ENCODE measurements around the gene KRT86.
"Not testable (repeated sequence)": the region's sequence is repeated elsewhere in the genome, so short reads cannot be mapped to it uniquely, and the experiment has no call there.

Gene KRT86

DNA sequence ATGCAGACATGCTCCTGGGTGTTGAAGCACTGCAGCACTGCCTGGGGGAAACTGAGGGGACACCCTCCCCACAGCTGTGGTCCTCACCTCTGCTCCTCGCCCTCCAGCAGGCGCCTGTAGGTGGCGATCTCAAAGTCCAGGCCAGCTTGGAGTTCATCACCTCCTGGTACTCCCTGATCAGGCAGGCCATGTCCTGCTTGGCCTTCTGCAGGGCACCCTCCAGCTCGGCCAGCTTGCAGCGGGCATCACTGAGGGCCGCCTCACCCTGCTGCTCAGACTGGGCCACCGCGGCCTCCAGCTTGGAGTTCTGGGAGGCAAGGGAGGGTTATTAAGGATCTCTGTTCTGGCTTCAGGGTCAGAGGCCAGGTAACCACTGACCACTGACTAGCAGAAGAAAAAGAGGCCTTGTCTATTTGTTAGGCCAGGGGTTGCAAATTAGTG, 22.2 kb upstream of the KRT86 start:
- DNase-seq: not testable (repeated sequence)

DNA sequence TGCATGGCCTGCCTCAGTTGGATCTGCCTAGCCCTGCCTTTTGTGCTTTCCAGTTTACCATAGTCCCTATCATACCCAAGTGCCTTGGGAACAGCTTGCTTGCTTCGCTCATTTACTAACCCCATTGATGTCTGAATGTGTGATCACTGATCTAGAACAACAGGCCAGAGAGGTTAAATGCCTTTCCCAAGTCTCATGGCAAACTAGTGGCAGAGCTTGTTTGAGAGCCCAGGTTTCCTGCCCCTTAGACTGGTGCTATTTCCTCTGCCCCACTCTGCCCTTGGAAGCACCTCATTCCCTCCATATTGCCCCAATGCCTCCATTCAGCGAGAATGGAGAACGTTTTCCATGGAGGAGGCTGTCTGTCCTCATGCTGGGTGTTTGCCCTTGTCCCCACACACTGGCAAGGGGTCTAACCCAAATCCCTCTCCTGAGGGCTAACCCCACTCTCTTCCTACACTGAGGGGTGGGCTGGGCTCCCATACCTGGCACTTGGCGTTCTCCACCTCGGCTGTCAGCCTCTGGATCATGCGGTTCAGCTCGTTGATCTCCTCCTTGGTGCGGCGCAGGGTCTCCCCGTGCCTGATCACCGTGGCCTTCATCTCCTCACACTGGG, 21.6 kb upstream of the KRT86 start:
- no peak for DNase-seq

DNA sequence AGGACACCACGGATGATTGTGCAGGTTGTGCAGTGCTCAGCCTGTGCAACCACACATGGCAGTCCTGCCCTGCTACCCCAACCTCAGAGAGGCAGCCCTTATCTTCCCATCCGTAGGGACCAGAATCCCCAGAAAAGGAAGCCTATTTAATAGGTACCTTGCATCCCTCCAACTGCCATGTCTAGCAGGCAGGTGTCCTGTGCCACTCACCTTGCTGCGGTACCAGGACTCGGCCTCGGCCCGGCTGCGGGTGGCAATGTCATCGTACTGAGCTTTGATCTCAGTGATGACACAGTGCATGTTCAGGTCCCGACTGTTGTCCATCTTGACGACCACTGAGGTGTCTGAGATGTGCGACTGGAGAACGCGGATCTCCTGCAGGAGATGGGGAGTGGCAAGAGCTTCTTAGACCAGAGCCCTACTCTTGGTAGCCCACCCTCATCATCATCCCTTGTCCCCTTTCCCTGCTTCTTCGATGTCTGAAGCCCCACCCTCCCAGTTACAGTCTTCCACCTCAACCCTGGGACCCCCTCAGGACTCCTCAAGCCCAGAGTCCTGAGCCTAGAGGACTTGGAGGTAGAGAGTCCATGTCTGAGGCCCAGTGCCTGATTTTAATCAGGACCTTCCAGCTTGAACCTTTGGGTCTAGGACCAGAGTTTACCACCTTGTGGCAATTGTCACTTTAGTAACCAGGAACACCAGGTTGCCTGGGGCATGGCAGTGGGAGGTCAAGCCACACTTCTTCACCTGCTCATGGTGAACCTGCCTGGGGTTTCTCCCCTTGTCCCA, 20.9 kb upstream of the KRT86 start:
- DNase-seq: no peak

DNA sequence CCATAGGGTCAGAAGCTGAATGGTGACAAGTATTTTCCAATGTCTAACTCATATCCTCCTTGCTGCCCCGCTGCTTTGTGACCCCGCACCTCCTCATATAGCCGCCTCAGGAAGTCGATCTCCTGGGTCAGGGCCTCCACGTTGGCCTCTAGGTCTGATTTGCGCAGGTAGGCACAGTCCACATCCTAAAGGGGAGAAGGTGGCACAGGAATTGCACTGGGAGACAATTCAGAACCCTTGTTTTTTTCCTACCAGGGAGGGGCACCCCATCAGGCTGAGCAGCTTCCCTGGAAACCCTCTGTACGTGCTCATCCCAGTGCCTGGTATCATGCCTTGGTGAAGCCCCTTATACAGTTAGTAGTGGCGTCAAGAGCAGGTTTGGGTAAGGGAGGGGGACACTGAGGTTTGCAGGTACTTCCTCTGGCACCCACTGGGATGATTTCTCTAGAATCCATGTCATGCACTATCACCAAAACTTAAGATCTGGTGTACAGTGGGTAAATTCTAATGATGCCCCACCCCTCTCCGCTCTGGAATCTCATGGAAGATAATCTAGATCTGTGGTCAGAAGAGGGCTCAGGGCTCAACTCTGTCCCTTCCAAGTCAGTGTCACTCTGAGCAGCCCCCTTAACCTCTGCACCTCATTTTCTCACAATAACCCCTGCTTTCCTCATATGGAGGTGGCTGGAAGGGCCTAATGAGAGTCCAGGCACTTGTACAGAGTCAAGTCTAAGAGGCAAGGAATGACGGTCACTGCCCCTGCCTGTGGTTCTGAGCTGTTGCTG, 20.1 kb upstream of the KRT86 start:
- DNase-seq: no peak

DNA sequence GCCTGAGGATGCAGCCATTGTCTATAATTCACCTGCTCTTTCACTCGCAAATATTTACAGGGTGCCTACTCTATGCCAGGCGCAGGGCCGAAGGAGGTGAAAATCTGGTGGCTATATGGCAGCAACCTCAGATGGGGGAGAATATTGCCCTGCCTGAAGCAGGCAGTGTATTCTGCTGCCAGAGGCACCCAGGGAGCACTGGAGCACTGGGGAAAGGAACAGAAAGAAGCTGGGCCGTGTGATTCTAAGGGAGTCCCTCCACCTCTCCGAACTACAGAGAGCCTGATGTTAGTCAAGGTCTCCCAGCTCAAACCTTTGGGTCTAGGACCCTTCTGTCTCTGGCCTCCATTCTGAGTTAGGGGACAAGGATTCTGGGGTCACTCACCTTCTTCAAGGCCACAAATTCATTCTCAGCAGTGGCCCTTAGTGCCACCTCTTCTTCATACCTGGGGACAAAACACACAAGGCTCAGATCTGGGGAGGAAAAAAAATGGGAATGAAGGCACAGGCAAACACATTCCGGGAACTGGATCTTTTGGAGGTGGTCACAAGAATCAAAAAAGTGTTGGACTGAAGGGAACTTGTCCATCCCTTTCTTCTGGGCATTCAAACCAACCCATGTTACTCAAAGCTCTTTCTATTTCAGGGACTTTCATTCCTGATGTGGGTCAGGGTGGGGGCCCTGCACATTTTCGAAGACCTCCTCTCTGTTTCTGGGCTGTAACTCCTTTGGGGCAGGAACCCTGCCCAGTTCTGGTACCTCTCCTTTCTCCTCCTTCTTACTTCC, 19.3 kb upstream of the KRT86 start:
- no peak for DNase-seq

DNA sequence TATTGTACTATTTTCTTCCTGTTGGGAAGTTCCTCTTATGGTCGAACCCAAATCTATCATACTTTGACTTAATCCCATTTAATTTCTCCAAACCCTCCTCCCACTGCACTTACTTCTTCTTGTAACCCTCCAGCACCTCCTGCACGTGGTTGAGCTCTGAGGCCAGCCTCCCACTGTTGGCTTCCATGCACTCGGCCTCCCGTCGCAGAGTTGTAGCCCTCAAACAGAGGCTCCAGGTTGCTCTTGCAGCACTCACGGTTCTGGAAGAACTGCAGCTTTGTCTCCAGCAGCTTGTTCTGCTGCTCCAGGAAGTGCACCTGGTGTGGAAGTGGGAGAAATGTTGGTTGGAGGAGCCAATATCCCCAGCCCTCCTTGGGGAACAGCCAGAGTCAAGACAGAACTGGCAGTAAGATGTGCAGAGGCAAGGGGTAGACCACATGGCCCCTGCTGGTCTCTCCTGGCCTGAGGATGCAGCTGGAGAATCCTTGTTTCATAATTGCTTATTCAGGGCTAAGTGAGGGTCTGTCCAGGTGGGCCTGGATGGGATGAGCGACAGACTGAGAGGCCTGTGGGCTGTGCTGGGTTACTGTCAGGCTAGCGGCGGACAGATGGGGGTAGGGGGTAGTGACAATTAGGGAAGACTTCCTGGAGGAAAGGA, 18.4 kb upstream of the KRT86 start:
- no peak for DNase-seq

DNA sequence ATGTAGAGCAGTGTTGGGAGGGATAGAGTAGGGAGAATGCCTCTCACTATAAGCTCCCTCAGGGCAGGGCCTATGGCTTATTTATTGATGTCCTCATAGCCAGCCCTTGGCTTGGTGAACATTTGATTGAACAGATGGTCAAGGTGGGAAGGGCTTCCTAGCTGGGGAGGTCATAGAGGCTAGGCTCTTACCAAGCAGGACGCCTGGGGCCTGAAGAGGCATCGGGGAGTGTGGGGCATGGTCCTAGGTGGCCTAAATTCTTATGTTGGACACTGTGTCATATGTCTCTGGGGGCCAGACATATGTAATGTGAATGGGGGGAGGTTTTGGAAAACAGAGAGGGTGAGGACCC, 17.9 kb upstream of the KRT86 start:
- no peak for DNase-seq

DNA sequence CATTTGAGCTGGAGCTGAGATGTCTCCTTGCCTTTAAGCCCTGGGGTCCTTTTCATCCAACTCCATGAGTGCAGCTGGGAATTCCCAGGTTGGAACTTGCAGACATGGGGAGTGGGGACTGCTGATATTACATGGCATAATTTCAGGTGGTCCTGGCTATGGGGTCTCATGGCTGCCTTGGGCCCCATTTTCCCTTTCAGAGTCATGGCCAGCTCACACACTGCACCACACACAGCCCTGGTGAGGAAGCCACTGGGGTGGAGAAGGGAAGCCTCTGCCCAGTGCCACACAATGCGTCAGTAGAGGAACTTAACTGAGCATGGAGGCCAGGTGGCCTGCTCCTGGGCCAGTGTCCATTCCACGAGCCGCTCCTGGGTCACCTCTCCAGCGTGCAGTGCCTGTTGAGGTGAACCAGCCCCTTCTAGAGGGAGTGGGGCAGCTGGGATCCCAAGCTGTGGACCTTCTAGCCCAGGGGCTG, 17.3 kb upstream of the KRT86 start:
- no peak for DNase-seq

DNA sequence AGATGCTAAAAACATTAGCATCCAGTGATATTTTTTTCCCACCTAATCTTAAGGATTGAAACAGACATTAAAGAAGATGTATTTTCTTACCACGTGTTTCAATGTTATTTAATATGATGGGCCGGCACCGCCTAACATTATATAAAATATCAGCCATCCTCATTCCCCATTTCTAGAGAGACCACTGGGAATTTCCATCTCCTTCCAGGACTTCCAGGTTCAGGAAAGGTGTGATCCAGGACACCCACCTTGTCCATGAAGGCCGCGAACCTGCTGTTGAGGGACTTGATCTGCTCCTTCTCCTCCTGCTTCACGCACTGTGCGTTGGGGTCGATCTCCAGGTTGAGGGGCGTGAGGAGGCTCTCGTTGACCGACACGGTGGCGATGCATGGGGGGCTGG, 16.5 kb upstream of the KRT86 start:
- DNase-seq: not testable (repeated sequence)

DNA sequence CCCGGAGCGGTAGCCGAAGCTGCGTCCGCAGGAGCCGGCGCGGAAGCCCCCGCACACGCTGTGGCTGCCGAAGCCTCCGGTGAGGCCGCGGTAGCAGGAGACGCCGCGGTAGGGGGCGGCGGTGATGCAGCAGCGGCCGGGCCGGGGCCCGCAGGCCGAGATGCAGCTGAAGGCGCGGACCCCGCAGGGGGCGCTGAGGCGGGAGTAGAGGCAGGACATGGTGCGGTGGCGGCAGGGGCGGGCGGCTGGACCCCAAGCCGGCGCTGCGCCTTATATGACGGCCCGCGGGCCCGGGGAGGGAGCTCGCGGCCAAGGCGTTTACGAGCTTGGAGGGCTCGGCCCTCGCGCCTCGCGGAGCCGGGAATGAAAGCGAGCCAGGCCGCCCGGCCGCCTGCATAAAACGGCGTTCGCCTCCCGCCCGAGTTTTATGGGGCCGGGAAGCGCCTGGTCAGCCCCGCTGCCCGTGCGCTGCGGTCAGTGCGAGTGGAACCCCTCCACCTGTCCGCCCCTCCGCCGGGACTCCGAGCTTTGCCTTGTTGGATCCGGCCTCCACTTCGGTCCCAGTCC, 16.0 kb upstream of the KRT86 start:
- DNase-seq: no peak

DNA sequence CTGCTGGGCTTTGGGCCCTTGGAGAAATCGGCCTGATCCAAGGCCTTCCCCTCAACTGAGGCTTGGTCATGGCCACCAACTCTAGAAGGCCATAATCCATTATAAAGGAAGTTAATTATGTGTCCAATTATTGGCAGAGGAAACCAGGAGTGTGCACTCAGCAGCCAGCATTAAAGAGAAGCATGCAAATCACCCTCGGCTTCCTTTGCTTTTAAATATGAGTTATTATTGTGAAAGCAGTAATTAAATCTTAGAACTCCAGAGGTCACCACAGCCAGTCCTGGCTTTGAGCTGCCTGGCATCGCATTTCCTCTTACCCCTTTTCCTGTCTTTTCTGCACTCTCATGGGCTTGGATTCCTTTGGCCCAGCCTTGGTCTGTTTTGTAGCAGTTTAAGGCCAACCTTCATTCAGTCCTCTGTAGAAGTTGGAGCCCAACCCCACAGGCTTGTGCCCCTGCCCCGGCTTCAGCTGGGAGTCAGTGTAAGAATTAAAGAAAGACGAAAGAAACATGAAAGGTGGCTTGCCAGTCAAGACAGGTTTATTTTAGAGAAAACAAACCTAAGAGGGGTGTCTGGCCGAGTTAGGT, 14.7 kb upstream of the KRT86 start:
- no peak for DNase-seq

DNA sequence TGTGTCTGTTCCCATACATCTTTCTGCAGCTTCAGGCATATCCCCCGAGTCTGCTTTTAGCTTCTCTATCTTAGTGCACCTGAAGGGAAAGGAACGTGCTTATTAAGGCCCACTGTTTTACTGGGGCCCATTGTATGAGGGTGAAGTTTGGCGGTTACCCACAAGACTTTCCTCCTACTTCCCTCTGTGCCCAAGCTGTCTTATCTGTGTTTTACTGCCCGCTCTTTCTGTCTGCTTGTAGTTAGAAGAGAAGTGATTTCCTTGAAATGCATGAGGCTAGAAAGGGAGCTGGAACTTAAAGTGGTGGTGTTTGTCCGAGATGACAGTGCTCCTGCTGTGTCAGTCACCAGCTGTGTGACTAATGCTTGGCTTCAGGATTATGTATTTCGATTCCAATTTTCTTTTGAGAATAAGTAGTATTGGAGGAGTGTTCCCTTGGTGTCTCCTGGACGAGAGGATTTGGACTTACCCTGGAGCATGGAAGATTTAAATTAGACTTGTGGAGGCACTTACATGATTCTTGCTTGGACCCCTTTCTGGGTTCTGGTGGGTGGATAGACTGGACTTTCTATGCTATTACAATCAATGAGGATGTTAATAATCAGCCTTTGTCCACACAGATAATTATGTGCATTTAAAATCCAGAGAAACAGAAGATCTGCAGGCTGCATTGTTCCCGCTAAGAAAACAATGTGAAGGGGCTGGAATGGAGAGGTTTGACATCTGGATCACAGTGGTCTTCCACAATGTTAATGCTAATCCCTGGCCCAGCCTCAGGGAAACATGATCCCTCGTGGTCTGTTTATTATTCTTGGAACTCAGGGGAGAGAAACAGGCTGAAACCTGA, 13.9 kb upstream of the KRT86 start:
- DNase-seq: no peak

DNA sequence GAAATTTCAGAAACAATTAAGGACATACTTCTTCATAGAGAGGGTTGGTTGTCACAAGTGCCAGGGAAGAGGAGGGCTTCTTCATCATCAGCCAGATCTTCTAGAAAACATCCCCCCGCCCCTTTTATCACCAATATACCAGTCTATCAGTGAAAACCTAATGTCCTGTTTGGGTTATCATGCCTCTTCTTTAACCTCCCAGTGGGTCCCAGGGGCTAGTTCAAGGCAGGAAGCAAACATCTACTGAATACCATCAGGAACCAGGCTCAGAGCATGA, 13.3 kb upstream of the KRT86 start:
- DNase-seq: no peak

DNA sequence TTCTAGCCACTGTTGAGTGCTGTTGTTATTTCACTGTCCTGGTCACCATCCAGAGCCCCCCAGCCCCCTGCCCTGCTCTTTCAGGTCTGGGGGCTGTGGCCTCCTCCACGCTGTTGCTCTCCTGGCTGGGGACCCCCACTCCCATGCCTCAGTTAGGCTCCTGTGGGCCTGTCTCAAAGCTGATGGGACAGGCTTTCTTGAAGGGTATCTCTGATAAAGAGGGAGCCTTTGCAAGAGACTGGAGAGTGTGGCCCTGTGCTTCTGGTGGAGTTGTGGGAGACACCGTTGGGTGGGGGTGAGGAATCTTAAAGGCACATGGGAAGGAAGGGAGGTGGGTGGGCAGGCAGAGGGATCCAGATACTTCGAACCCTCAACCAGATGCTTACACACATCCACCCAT, 12.2 kb upstream of the KRT86 start:
- DNase-seq: no peak

DNA sequence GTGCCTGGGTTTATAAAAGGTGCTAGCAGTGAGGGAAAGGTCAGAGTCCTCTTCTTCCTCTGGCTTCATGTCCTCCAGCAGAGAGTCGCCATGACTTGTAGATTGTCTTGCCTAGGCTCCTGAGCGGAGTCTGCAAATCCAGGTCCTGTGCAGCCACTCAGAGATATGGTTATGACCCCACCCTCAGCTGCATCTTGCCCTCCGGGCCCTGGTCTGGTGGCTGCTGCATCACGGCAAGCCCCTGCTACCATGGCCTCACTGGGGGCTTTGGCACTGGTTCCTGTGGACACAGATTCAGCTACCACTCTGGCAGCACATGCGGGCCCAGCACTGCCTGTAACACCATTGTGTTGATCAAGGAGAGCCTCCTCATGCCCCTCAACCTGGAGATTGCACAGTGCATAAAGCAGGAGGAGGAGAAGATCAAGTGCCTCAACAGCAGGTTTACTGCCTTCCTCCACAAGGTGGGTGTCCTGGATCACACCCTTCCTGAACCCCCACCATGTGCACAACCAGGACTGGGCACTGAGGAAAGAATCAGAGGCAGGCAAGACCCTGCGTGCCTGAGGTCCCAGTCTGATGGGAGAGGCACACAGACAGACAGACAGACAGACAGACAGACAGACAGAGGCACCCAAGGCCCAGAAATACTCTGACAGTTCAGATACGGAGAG, 10.5 kb upstream of the KRT86 start:
- no peak for DNase-seq

DNA sequence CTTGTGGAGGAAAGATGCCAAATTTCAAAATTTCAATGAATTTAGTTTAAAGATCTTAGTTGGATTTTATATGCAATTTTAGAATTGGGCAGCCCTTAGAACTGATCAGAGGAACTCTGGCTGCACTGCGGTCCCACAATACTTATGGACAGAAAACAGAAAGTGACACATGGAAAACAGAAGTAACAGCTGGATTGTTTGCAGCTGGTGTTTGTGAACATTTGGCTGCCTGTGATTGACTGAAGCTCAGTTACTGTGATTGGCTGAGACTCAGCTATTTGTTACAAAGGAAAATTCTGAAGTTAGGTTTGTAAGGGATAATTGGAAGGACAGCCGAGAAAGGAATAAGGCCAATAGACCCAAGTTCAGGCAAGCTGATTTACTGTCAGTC, 10.0 kb upstream of the KRT86 start:
- DNase-seq: no peak

DNA sequence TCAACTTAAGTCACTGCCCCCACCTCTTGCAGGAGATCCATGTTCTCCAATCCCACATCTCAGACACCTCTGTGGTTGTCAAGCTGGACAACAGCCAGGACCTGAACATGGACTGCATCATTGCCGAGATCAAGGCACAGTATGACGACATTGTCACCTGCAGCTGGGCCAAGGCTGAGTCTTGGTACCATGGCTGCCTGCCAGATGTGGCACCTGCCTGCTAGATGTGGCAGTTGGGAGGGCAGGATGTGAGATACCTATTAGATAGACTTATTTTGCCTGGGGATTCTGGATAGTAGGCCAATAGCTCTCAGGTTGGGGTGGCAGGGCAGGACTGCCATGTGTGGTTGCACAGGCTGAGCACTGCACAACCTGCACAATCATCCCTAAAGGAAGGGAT, 7.9 kb upstream of the KRT86 start:
- no peak for DNase-seq

DNA sequence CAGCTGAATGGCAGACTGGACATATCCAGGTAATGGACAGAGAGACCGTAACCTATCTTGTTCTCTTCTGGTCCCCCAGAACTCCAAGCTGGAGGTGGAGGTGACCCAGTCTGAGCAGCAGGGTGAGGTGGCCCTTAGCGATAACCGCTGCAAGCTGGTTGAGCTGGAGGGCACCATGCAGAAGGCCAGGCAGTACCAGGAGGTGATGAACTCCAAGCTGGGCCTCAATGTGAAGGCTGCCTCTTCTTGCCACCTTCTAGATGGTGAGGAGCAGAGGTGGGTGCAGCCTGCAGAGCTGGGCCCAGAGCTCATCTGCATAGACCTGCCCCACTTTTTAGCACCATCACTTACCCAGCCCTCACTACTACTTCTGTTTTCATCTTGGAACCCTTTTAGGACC, 7.2 kb upstream of the KRT86 start:
- DNase-seq: no peak

DNA sequence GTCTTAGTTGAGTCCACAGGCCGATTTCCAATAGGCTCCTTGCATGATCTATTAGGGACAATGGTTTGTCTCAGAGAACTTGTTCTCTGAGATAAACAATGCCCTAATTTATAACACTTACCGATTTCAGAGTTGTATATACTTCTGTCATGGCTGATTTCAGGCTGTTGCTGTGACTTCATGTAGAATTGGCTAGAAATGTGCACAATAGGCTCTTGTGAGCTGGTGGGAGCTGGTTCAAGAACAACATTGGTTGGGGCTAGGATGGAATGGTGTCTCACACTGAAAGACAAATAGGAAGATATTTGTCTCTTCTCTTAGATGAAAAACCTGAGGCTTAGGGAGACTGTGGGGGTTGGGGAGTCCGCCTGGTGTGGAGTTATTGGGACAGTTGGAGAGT, 6.7 kb upstream of the KRT86 start:
- no peak for DNase-seq

DNA sequence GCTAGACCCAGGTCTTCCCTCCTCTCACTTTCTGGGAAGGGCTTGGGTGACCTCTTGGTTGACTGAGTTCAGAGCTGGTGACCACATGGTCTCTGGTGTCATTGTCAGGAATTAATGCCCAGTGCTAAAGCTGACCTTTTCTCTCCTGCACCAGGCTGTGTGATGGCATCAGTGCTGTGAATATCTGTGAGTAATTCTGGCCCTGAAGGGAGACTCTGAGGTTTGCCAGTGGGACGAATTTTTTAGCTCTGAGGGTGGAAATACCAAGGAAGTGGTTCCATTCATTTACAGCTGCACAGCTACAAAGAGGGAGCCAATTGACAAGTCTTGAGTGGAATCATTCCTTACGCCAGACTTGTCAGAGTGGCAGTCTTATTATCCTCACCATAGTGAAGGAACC, 6.2 kb upstream of the KRT86 start:
- DNase-seq: no peak

Data from activated CD4-positive, alpha-beta T cell treated with anti-CD3 and anti-CD28 coated beads for 48 hours (primary cell).